Germinal center (tissue), 1 donor: ENCODE results near the gene IZUMO1.
"Not testable (repeated sequence)": the region's sequence is repeated elsewhere in the genome, so short reads cannot be mapped to it uniquely, and the experiment has no call there.

ENCODE experiments used
- DNase-seq: peaks from one replicate; pipeline ENCODE4 v3.0.0; 2012; ENCODE audit warnings: mixed read lengths, low spot score

IZUMO1 gene

DNA sequence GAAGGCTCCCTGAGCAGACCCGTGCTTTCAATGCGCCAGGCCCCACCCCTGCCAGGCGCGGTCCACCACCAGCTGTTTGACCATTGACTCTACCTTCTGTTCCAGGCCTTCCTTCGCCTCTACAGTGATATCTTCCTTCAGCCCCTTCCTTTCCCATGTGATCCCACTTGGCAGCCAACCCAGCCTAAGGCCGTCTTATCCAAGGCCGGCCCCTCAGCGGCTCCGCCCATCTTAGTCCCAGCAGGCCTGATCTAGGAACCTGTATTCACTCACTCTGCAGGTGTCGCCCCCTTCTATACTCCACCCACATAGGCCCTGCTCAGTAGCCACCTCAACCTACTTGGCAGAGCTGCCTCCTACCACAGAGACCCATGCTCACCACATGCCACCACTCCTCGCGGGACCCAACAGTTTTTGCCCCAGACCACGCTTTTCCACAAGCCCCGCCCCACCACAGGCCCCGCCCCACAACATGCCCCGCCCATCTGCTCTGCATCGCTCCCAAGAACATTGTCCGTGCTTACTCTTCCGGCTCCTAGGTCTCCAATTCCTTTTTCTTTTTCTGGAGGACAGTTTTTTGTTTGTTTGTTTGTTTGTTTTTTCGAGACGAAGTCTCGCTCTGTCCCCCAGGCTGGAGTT, 9.2 kb downstream of the IZUMO1 start:
- DNase-seq: no peak

DNA sequence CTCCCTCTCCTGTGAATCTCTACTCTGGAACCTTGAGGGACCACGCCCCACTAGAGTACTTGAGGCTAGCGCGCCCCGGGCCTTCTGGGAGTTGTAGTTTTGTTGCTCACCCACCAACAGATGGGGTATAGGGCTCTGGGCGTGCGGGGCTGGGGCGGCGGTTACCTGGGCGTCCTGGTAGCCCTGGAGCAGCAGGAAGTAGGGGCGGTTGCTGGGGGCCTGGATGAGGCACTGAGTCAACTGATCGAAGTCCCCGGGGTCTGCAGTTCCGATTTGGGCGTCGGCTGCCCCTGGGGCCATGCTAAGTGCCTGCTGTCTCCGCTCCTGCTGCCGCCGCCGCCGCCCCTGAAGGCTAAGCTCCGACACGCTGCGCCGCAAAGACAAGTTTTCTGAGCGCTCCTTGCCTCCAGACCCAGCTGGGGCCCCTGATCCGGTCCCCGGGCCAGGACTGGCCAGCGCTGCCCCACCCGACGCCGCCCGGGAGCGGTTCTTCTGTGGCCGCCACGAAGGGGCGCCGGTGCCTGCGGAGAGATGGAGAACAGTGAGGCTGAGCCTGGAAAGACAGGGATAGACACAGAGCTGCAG, 11.6 kb downstream of the IZUMO1 start:
- no peak for DNase-seq

DNA sequence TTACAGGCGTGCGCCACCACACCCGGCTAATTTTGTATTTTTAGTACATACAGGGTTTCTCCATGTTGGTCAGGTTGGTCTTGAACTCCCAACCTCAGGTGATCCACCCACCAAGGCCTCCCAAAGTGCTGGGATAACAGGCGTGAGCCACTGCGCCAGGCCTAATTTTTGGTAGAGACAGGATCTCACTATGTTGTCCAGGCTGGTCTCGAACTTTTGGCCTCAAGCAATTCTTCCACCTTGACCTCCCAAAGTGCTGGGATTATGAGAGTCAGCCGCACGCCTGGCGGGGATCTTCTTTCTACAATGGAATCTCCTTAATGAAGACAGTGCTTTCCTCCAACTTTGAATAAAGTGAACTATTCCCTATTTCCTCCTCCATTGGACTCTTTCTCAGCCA, 12.1 kb downstream of the IZUMO1 start:
- DNase-seq: no peak

- DNase-seq: no peak
These were observed 15.3 kb downstream of the IZUMO1 start for GRCh38 chr19:48731452-48731851.

DNA sequence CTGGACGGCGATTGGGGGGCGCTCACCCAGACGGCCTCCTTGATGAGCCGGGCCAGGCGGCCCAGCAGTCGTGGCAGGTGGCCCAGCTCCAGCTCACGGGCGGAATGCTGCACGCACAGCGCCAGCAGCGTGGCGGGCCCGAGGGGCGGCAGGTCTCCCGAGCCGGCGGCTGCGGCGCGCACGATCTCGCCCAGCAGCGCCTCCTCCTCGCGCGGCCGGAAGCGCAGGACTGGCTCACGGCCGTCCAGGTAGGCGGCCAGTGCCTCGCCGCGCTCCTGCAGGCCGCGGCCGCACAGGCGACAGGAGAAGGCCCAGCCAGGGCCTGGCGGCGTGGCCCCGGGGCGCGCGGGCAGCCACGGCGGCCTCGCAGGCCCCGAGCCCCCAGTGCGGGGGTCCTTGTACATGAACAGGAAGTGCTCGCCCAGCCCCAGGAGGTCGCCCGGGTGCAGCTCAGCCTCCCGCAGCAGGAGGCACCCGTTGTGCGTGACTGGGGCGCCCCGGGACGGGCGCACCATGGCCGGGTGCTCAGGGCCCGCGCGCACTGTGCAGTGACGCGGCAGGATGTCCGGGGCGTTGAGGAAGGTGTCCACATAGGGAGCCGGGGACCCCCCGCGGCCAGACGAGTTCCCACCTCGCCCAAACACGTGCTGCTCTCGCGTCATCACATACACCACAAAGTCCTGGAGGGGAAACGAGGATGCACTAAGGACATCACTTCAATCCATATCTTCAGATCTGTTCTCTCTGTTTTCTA, 17.6 kb downstream of the IZUMO1 start:
- DNase-seq: no peak

- peak; percentile 72 for DNase-seq
These were observed 20.2 kb downstream of the IZUMO1 start for GRCh38 chr19:48726556-48726955.

DNA sequence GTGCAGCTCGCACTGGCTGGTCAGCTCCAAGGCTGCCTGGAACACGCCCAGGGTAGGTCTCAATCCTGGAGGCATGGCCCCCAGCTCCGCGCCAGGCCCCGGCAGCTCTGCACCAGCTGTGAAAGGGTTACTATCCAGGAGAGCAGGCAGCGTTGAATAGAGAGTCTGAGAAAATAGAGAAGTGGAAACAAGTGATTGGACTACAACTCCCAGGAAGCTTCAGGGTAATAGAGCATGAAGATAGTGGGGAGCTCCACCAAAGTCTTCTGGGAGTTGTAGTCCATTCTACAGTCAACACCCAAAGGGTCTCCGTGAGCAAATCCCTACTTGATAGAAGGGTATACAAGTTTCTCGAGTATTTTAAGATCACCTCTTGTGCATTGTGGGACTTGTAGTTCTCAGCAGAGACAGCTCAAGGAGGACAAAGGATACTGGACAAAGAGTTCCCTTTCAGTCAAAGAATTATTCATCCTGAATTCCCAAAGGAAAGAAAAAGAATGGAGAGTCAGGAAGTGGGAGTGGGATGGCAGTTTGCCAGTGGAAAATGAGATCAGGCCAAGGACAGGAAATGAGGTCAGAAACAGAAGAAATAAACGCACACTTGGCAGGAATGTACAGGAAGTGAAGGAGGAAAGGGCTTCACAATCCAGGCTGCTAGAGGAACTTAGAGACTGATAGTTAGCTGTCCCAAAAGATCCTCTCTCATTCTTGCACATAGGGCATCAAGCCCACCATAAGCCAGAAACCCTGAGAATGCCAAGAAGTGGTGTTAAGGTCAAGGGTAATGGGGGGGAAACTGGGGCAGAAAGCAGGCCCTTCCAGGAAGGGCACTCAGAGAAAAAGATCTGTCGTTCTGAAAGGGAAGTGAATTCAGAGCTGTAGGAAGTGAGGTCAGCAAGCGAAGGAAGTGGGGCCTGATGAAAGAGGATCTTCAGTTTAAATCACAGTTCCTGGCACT, 21.6 kb downstream of the IZUMO1 start:
- peak; percentile 82 for DNase-seq

GRCh38 chr19:48722196-48722708, 24.5 kb downstream of the IZUMO1 start:
- no peak for DNase-seq

- DNase-seq: peak; percentile 96
These were observed 26.0 kb downstream of the IZUMO1 start for GRCh38 chr19:48720613-48721296.

DNA sequence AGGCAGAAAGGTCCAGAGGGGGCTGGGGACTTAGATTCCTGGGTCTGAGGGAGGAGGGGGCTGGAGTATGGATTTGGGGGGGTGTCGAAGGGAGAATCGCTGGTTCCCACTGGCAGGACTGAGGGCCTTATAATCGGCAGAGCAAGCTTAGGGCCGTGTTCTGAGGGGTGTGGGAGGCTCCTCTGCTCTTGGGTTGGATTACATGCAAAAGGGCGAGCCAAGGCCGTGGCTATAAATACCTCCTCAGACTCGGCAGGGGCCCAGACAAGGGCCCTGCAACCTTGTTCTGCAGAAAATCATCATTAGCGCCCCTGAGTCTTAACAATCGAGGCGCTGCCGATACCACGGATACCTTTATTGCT, 26.5 kb downstream of the IZUMO1 start:
- DNase-seq: no peak

- DNase-seq: no peak
These were observed 27.2 kb downstream of the IZUMO1 start, which contains the start of gene MAMSTR for GRCh38 chr19:48719263-48720171. MAMSTR (minus strand) TSS chr19:48719725; CDS start chr19:48719031, 694 bp downstream.

- no peak for DNase-seq
These were observed 27.9 kb downstream of the IZUMO1 start for GRCh38 chr19:48718711-48719231.

DNA sequence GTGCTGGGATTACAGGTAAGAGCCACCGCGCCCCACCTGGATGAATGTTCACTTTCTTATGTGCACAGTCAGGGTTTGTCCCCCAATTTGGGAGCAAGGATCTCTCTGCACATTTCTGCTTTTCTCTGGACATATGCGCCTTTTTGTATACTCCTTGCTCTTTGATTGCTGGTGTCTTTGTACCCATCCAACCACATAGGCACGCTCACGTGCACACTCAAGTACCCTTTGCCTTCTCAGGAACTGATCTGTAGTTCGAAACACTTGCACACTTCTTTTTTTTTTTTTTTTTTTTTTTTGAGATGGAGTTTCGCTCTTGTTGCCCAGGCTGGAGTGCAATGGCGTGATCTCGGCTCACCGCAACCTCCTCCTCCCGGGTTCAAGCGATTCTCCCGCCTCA, 28.6 kb downstream of the IZUMO1 start:
- not testable (repeated sequence) for DNase-seq

DNA sequence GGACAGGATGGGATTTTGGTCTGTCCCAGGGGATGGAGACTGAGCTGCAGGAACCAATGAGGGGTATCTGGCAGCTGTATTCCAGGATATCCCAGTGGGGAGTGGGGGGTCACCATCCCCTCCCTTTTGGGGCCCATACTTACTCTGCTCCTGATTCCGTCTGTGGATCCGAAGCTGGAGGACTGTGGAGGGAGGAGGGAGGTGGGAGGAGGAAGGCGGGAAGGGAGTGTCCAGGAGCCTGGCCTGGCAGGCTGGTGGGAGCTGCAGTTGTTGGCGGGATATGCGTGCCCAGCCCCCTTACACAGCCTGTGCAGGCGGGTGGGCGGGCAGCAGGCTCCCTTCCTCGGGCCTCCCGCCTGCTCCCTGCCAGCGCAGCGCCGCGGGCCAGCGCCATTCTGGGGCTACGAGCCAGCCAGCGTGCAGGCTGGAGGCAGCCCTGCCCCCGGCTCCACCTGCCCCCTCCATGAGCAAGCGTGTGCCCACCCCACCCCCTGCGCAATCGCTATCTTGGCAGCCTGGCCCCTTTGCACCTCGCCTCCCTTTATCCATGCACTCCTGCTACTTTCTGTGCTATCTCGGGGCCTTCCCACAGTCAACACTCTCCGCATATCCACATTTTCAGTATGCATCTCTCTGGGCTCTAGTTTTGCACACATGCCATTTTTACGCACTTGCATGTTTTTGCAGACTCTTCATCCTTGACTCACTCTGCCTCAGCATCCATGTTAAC, 30.0 kb downstream of the IZUMO1 start:
- no peak for DNase-seq

DNA sequence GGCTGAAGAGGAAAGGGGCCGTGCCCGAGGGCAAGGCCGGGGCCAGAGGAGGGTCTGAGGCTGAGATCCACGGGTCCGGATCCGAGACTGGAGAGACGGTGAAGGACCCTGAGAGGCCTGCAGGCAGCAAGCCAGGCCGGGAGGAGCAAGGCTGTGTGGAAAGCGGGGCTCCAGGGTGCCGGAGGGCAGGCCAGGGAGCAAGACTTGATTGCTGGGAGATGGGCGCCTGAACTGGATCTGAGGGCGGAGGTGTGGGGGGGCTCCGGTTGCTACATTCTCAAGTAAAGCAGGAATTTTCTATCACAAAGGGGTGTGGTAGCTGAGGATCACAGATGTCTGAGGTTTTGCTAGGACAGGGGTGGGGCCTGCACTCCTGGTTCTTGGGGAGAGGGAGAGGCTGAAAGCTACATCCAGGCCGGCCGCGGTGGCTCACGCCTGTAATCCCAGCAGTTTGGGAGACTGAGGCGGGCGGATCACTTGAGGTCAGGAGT, 31.0 kb downstream of the IZUMO1 start:
- DNase-seq: no peak

DNA sequence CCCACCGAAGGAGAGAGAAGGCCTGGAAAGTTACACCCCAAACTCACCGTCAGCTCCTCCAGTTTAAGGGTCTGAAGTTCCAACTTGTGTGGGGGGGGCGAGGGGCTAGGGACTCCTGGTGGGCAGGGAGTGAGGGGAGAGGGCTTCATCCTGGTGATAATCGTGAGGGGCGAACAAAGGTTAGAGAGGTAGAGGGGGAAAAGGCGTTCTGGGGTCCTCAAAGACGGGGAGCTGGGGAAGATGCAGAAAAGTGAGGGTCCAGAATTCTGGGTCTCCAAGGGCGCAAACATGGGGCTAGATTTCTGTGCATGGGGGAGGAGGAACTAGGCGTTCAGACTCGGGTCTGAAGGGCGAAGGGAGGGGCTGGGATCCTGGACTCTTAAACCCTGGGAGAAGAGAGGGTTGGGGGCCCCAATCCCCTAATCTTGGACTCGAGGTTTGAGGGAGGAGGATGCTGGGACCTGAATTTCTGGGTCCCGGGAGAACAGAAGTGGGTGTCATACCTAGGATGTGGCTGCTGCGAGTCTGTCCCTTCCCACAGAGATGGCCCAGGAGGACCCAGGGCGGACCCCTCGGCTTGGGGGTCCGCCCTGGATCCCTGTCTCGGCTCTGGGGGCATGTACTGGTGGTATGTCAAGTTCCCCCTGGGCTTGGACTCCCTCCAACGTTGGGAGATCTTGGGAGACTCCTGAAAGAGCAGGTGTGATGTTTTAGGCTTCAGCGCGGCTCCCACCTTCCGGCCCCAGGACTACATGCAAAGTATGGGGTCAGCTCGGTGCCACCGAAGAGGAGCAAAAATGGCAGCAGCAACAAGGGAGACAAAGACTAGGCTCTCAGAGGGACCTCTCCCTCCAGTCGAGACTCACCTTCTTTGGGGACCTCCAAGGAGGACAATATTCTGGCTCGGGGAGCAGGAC, 31.7 kb downstream of the IZUMO1 start:
- no peak for DNase-seq

GRCh38 chr19:48713864-48714755, 32.6 kb downstream of the IZUMO1 start:
- DNase-seq: peak; percentile 99
